Upper lobe of left lung (tissue), 6 donors: ENCODE results near the gene LSR. TPM values are rescaled to one million over a fixed set of nuclear protein-coding genes. Genes with fewer than 3 reads are reported as not detected.

Experiments used
- ATAC-seq, 2 donors: fragments of 200-7000 bp; cut with Tn5 transposase; one replicate each; pipeline ENCODE4 v1.9.1; 2022; ENCODE audit warnings: mild to moderate bottlenecking in 2 of 2, moderate library complexity in 2 of 2; ENCODE audit not compliant: low FRiP score in 2 of 2
- DNase-seq, 2 donors: peaks; one replicate each; pipeline ENCODE4 v3.0.0-alpha.2; 2019 to 2020
- H3K27ac ChIP-seq, 4 donors: fragments of 200-600 bp; sonication (generic); one replicate each; pipeline ENCODE4 v1.5.1; 2016 to 2019
- H3K27me3 ChIP-seq, 4 donors: fragments of 200-600 bp; sonication (generic); one replicate each; pipeline ENCODE4 v1.5.1; 2017 to 2019
- H3K36me3 ChIP-seq, 4 donors: fragments of 200-600 bp; sonication (generic); one replicate each; pipeline ENCODE4 v1.5.1; 2016 to 2019
- H3K4me1 ChIP-seq, 4 donors: fragments of 200-600 bp; sonication (generic); one replicate each; pipeline ENCODE4 v1.5.1; 2018 to 2019
- H3K4me3 ChIP-seq, 4 donors: fragments of 200-600 bp; sonication (generic); one replicate each; pipeline ENCODE4 v1.5.1; 2017 to 2019; ENCODE audit warnings: mild to moderate bottlenecking in 2 of 4, moderate library complexity in 1 of 4
- H3K9me3 ChIP-seq, 4 donors: fragments of 200-600 bp; sonication (generic); one replicate each; pipeline ENCODE4 v1.5.1; 2018 to 2019
- EP300 ChIP-seq, 4 donors: sonication (generic); formaldehyde crosslinking; IDR thresholded peaks; one replicate each; pipeline ENCODE4 v1.5.1; 2017; ENCODE audit warnings: antibody characterized with exemption in 4 of 4, control low read depth in 2 of 4
- POLR2A ChIP-seq, 4 donors: fragments of 450-650 bp; IDR thresholded peaks; one replicate each; pipeline ENCODE4 v1.5.1; 2016 to 2017; ENCODE audit warnings: antibody characterized with exemption in 4 of 4, mild to moderate bottlenecking in 2 of 4
- POLR2AphosphoS5 ChIP-seq, 2 donors: sonication (generic); formaldehyde crosslinking; IDR thresholded peaks; one replicate each; pipeline ENCODE4 v1.5.1; 2017; ENCODE audit warnings: antibody characterized with exemption in 2 of 2
- WGBS, 2 donors: methylation state at CpG; one replicate each; pipeline ENCODE4 v1.1.5; 2017 to 2018; 5-methylcytosine and 5-hydroxymethylcytosine counted together
- total RNA-seq, 6 donors: library from RNA; depleted of rRNA in 4 of 6; stranded (reverse); fragments of >200 nt in 4 of 6; gene quantifications; one replicate each; pipeline versions ENCODE4 v1.1.0 to v1.2.1, GENCODE V29; 2016 to 2021
- TF ChIP-seq, protein P1 (sequence below), 6 experiments: fragments of 450-650 bp in 4 of 6; fragments of 200-600 bp in 2 of 6; sonication (generic) in 2 of 6; IDR thresholded peaks; one replicate each; pipeline ENCODE4 v1.5.1; 2016 to 2019; ENCODE audit warnings: antibody characterized with exemption in 6 of 6
- donor health status: DM: no; HTN: no; CAD: no; lungs with moderate emphysema.
- donor health status: DM: no; HTN: yes; CAD: no; lungs with severe emphysema.

The LSR gene
- total RNA-seq, 6 donors from 2014 or later = 54.5 to 151 (median 76.5) TPM

DNA sequence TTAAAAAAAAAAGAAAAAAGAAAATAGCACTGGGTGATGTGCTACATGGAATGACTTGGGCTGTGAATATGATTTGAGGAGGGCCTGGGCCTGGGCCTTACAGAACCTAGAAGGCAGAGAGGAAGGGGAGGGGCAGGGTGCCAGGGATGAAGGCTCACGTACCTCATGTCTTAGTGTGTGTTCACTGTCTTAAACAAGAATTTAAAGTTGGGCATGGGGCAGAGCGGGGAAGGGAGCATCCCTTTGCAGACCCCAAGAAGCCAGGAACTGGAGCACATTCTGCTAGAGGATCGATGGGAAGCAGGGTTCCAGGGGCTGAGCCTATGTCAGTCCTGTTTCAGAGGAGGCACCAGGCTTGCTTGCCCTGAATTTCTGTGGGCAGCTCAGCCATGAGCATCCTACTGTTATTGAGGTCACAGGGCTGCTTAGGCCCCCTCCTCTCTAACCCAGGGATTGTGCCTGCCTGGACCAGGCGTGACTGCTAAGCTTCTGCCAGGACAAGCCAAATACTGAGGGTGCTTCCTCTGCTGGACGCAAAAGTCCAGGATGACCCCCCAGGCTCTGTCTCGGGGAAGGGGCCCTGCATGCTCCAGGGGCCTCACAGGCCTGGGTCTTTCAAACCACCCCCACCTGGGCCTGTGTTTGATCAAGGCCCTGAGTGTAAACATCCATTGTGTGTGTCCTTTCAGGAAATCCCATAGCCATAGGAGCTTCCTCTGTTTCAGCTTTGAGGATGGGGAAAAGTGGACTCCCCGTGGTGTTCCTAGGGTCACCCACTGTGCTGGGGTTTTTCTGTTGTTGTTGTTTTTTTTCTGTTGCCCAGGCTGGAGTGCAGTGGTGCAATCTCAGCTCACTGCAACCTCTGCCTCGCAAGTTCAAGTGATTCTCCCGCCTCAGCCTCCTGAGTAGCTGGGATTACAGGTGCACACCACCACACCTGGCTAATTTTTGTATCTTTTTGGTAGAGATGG, 4.8 kb downstream of the LSR start:
- no peaks in the 10 kb centered on the region for H3K27me3 ChIP-seq
- DNase-seq (no peak), ATAC-seq (no peak)
- peaks cover 0 to 26% (median 0%) of the 10 kb centered on the region in 4 donors for H3K36me3 ChIP-seq
- 71 to 81% methylated on average over 6 to 9 of the region's 9 CpGs for WGBS, 2 donors
- H3K4me1 ChIP-seq = peaks cover 16 to 39% (median 29%) of the 10 kb centered on the region in 4 donors
- no peaks in the 10 kb centered on the region for H3K9me3 ChIP-seq
- no peak for TF ChIP-seq POLR2A (IDR thresholded peaks at IDR 0.05)
- TF ChIP-seq EP300 (IDR thresholded peaks at IDR 0.05) = no peak
- TF ChIP-seq, protein P1, sequence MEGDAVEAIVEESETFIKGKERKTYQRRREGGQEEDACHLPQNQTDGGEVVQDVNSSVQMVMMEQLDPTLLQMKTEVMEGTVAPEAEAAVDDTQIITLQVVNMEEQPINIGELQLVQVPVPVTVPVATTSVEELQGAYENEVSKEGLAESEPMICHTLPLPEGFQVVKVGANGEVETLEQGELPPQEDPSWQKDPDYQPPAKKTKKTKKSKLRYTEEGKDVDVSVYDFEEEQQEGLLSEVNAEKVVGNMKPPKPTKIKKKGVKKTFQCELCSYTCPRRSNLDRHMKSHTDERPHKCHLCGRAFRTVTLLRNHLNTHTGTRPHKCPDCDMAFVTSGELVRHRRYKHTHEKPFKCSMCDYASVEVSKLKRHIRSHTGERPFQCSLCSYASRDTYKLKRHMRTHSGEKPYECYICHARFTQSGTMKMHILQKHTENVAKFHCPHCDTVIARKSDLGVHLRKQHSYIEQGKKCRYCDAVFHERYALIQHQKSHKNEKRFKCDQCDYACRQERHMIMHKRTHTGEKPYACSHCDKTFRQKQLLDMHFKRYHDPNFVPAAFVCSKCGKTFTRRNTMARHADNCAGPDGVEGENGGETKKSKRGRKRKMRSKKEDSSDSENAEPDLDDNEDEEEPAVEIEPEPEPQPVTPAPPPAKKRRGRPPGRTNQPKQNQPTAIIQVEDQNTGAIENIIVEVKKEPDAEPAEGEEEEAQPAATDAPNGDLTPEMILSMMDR (IDR thresholded peaks at IDR 0.05) = no peak
- TF ChIP-seq POLR2AphosphoS5 (IDR thresholded peaks at IDR 0.05) = no peak
- H3K27ac ChIP-seq = peak overlapping the region; percentile 48 to 84 (median 59)
- H3K4me3 ChIP-seq = no peak overlapping the region

DNA sequence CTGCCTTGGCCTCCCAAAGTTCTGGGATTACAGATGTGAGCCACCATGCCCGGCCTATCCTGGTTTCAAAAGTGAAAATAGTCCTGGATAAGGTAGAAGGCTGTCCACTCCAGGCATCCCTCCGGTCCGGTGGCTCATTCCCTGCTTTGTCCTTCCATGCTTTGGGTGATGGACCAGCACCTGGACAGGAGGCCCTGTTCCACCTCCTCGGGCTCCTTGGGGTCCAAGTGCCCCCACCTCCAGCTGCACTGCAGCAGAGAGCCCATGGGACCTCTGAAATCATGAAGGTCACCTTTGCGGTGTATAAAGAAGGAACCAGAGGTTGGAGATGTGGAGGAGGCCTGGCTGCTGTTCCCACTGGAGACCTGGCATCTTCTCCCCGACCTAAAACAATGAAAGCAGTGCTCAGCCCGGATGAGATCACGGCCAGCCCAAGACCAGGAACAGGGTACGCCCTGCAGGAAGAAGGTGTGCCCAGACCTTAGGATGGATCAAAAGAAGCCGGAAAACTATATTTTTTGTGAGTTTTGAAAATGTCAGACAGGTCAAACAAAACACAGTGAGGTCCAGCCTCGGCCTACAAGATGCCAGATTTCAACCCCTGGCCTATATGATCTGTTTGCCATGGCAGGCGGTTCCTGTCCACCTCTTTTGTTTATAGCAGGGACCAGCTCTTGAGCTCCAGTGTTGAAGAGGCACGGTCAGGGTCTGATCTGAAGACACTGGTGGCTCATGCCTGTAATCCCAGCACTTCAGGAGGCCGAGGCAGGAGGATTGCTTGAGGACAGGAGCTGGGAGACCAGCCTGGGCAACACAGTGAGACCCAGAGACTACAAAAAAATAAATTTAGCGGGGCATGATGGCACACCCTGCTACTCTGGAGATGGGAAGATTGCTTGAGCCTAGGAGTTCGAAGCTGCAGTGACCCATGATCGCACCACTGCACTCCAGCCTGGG, 5.8 kb downstream of the LSR start:
- 79 to 83% methylated on average over 17 of the region's 17 CpGs for WGBS, 2 donors
- no peak for TF ChIP-seq EP300 (IDR thresholded peaks at IDR 0.05)
- no peak for TF ChIP-seq POLR2A (IDR thresholded peaks at IDR 0.05)
- TF ChIP-seq, protein P1 (IDR thresholded peaks at IDR 0.05) = no peak
- TF ChIP-seq POLR2AphosphoS5 (IDR thresholded peaks at IDR 0.05) = no peak
- no peak for DNase-seq

DNA sequence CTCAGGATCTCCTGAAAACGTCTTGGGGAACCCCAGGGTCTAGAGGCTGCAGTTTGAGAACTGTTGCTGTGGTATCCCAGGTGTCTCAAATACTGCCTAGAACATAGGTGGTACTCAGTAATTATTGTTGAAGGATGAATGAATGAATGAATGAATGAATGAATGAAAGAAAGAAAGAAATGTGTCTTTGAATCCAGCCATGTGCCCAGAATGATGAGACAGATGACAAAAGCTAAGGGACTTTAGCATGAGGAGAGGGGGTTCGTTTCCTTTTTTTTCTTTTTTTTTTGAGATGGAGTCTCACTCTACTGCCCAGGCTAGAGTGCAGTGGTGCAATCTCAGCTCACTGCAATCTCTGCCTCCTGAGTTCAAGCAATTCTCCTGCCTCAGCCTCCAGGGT, 7.8 kb downstream of the LSR start:
- Histone ChIP-seq H3K4me3 (no peak overlapping the region), H3K4me1 (peaks cover 5 to 20% (median 17%) of the 10 kb centered on the region in 4 donors), H3K9me3 (no peaks in the 10 kb centered on the region), H3K27me3 (no peaks in the 10 kb centered on the region), H3K27ac (no peak overlapping the region), H3K36me3 (peaks cover 0 to 23% (median 1%) of the 10 kb centered on the region in 4 donors)
- ATAC-seq (no peak), DNase-seq (no peak)
- 54 to 56% methylated on average over 2 of the region's 2 CpGs for WGBS, 2 donors
- TF ChIP-seq POLR2AphosphoS5 (IDR thresholded peaks at IDR 0.05) (no peak), EP300 (IDR thresholded peaks at IDR 0.05) (no peak), POLR2A (IDR thresholded peaks at IDR 0.05) (no peak)
- TF ChIP-seq, protein P1 (IDR thresholded peaks at IDR 0.05) = no peak

More for the DNA sequence above, 5.8 kb downstream of the LSR start:
- H3K36me3 ChIP-seq = peaks cover 0 to 29% (median 1%) of the 10 kb centered on the region in 4 donors
- H3K4me1 ChIP-seq = peaks cover 16 to 29% (median 25%) of the 10 kb centered on the region in 4 donors
- H3K27ac ChIP-seq = peak overlapping the region; percentile 60 to 84 (median 65)
- ATAC-seq = no peak
- no peaks in the 10 kb centered on the region for H3K27me3 ChIP-seq
- H3K9me3 ChIP-seq = no peaks in the 10 kb centered on the region
- H3K4me3 ChIP-seq = no peak overlapping the region

DNA sequence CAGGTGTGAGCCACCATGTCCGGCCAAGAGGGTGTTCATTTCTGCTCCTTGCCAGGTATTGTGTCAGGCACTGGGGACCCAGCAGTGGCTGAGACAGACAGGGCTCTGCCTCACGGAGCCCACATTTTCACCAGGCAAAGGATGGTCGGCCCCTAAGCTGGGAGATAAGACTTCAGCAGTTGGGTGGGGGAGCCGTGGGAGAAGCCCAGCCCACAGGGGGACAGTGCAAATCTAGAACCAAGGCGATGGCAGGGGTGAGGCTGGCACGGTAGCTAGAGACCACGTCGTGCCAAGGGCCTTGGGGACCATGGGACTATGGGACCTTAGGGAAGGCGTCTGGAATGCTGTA, 8.3 kb downstream of the LSR start:
- DNase-seq = no peak
- 82 to 85% methylated on average over 8 of the region's 9 CpGs for WGBS, 2 donors
- no peak for ATAC-seq

More for the DNA sequence above, 8.3 kb downstream of the LSR start:
- Histone ChIP-seq H3K4me1 (peaks cover 5 to 20% (median 17%) of the 10 kb centered on the region in 4 donors), H3K4me3 (no peak overlapping the region), H3K36me3 (peaks cover 0 to 23% (median 1%) of the 10 kb centered on the region in 4 donors), H3K27me3 (no peaks in the 10 kb centered on the region), H3K27ac (no peak overlapping the region), H3K9me3 (no peaks in the 10 kb centered on the region)
- no peak for TF ChIP-seq POLR2A (IDR thresholded peaks at IDR 0.05)
- TF ChIP-seq, protein P1 (IDR thresholded peaks at IDR 0.05) = no peak
- TF ChIP-seq EP300 (IDR thresholded peaks at IDR 0.05) = no peak
- no peak for TF ChIP-seq POLR2AphosphoS5 (IDR thresholded peaks at IDR 0.05)
